Spleen (tissue), 11 donors: Measurements from ENCODE around the gene ARFGAP1. TPM values are rescaled to one million over a fixed set of nuclear protein-coding genes. Genes with fewer than 3 reads are reported as not detected.

Experiments used
- DNase-seq: peaks from one replicate; pipeline ENCODE4 v3.0.0-alpha.2; 2020
- H3K27ac ChIP-seq, 8 donors: fragments of 200-600 bp; sonication (generic) in 7 of 8; 1 replicate in 4 of 8; 2 replicates in 4 of 8; pipeline versions ENCODE4 v1.5.0 to v1.8.0; 2016 to 2021; ENCODE audit warnings: inconsistent platforms in 4 of 8, mild to moderate bottlenecking in 4 of 8, moderate library complexity in 1 of 8
- H3K27me3 ChIP-seq, 7 donors: fragments of 200-600 bp; sonication (generic) in 6 of 7; replicated peaks in 1 of 7; 1 replicate in 4 of 7; 2 replicates in 3 of 7; pipeline versions ENCODE4 v1.5.0 to v1.8.0; 2016 to 2021; ENCODE audit warnings: inconsistent platforms in 3 of 7, mild to moderate bottlenecking in 1 of 7
- H3K36me3 ChIP-seq, 6 donors: fragments of 200-600 bp; sonication (generic) in 5 of 6; 1 replicate in 4 of 6; 2 replicates in 2 of 6; pipeline versions ENCODE4 v1.5.0 to v1.8.0; 2016 to 2021; ENCODE audit warnings: inconsistent platforms in 2 of 6
- H3K4me1 ChIP-seq, 6 donors: fragments of 200-600 bp; sonication (generic) in 5 of 6; 1 replicate in 3 of 6; 2 replicates in 3 of 6; pipeline versions ENCODE4 v1.5.0 to v1.8.0; 2016 to 2021; ENCODE audit warnings: inconsistent platforms in 3 of 6
- H3K4me3 ChIP-seq, 8 donors: fragments of 200-600 bp; sonication (generic) in 7 of 8; 1 replicate in 4 of 8; 2 replicates in 4 of 8; pipeline versions ENCODE4 v1.5.0 to v1.8.0; 2016 to 2021; ENCODE audit warnings: inconsistent platforms in 4 of 8, mild to moderate bottlenecking in 4 of 8, moderate library complexity in 2 of 8
- H3K9me3 ChIP-seq, 8 donors: fragments of 200-600 bp; sonication (generic) in 7 of 8; 1 replicate in 4 of 8; 2 replicates in 4 of 8; pipeline versions ENCODE4 v1.5.0 to v1.8.0; 2016 to 2021; ENCODE audit warnings: inconsistent platforms in 4 of 8
- CTCF ChIP-seq, 11 experiments: fragments of 200-600 bp in 7 of 11; fragments of 450-650 bp in 4 of 11; sonication (generic) in 4 of 11; IDR thresholded peaks in 8 of 11; conservative IDR thresholded peaks in 3 of 11; 1 replicate in 7 of 11; 2 replicates in 4 of 11; pipeline versions ENCODE4 v1.4.0 to v1.8.0; 2016 to 2021; ENCODE audit warnings: antibody characterized with exemption in 11 of 11, inconsistent platforms in 4 of 11, mild to moderate bottlenecking in 1 of 11
- POLR2A ChIP-seq, 3 donors: fragments of 450-650 bp; IDR thresholded peaks; one replicate each; pipeline ENCODE4 v1.5.1; 2017; ENCODE audit warnings: antibody characterized with exemption in 3 of 3, mild to moderate bottlenecking in 1 of 3
- POLR2AphosphoS5 ChIP-seq, 3 donors: sonication (generic); formaldehyde crosslinking; IDR thresholded peaks; one replicate each; pipeline ENCODE4 v1.5.1; 2017; ENCODE audit warnings: antibody characterized with exemption in 3 of 3
- WGBS, 5 donors: extraction: QIAGEN DNeasy Blood & Tissue Kit in 3 of 5; methylation state at CpG; one replicate each; pipeline versions ENCODE4 v1.1.5 to v1.1.7; 2013 to 2018; 5-methylcytosine and 5-hydroxymethylcytosine counted together
- intact Hi-C: fragments of 100-400 bp; cut with DNase I; formaldehyde crosslinking; loops from one replicate; pipeline ENCODE4 v1.15.0; 2023; ENCODE audit warnings: low total_unique reads
- polyA plus RNA-seq, 3 donors: library from polyadenylated mRNA; stranded (reverse); fragments of 200-250 nt; gene quantifications; one replicate each; pipeline ENCODE4 v1.2.1, GENCODE V29; 2013
- total RNA-seq, 7 donors: library from RNA; depleted of rRNA in 3 of 7; stranded (reverse); fragments of >200 nt in 3 of 7; fragmentation: NEBNext Ultra II Directional in 4 of 7; extraction: Animal tissue kit (Norgen Biotek cat#: 25700) in 4 of 7; gene quantifications; one replicate each; pipeline versions ENCODE4 v1.1.0 to v1.2.1, GENCODE V29; 2016 to 2021
- donor health status: healthy with polysubstance abuse.
- donor health status: DM: no; HTN: no; CAD: no; lungs with moderate emphysema.
- donor health status: DM: no; HTN: no; CAD: no.
- donor health status: Bipolar disorder and iron deficiency.
- donor health status: healthy.
- donor health status: DM: no; HTN: no; CAD: no.
- donor health status: DM: yes; HTN: yes; CAD: no.

ARFGAP1 gene
- total and polyA plus RNA-seq, 10 donors, result 44.4 to 165 (median 96.1) TPM

- DNase-seq, result no peak
- no peaks in the 10 kb centered on the region for H3K9me3 ChIP-seq
- peaks cover 0 to 14% (median 11%) of the 10 kb centered on the region in 6 donors for H3K4me1 ChIP-seq
- H3K27ac ChIP-seq, result no peak overlapping the region
- H3K36me3 ChIP-seq, result no peaks in the 10 kb centered on the region
- intact Hi-C loops, result no loop called here
- TF ChIP-seq POLR2AphosphoS5 (IDR thresholded peaks at IDR 0.05) (no peak), POLR2A (IDR thresholded peaks at IDR 0.05) (no peak), CTCF (IDR thresholded peaks at IDR 0.05 in 8 of 11, conservative IDR thresholded peaks at IDR 0.05 in 3 of 11) (no peak)
- H3K4me3 ChIP-seq, result no peak overlapping the region
- peaks cover 3 to 95% (median 48%) of the 10 kb centered on the region in 7 donors for H3K27me3 ChIP-seq
- WGBS, 5 donors, result 53 to 62% (median 57%) methylated on average over 8 of the region's 8 CpGs
These were observed 13.8 kb upstream of the ARFGAP1 start for GRCh38 chr20:63258781-63259180.

GRCh38 chr20:63259734-63260460, 12.7 kb upstream of the ARFGAP1 start:
- no peak for TF ChIP-seq POLR2AphosphoS5 (IDR thresholded peaks at IDR 0.05)
- TF ChIP-seq POLR2A (IDR thresholded peaks at IDR 0.05), result no peak
- no peak for TF ChIP-seq CTCF (IDR thresholded peaks at IDR 0.05 in 8 of 11, conservative IDR thresholded peaks at IDR 0.05 in 3 of 11)
- H3K36me3 ChIP-seq, result no peaks in the 10 kb centered on the region
- 73 to 89% (median 78%) methylated on average over 7 to 25 of the region's 25 CpGs for WGBS, 5 donors
- intact Hi-C loops, result no loop called here
- DNase-seq, result no peak
- peaks cover 0 to 3% (median 1%) of the 10 kb centered on the region in 6 donors for H3K4me1 ChIP-seq
- peaks cover 3 to 95% (median 37%) of the 10 kb centered on the region in 7 donors for H3K27me3 ChIP-seq
- no peak overlapping the region for H3K27ac ChIP-seq
- H3K4me3 ChIP-seq, result no peak overlapping the region
- H3K9me3 ChIP-seq, result no peaks in the 10 kb centered on the region

DNA sequence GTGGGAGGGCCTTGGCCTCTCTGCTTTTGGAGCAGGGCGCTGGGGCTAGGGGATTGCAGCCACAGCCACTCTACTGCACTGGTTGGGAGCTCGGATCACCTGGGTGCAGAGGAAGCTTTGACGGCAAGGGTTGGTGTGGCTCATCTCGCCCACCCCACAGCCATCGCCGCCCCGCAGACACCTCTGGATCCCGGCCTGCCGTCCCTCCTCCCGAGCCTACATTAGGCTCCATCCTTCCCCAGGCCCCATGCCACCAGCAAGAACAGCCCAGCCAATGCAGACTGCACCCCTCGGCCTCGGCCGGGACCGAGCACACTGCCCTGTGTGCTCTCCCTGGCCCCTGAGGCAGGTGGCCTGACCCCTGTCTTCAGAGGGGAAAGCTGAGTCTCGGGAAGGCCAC, 12.1 kb upstream of the ARFGAP1 start:
- no peak overlapping the region for H3K27ac ChIP-seq

More for the DNA sequence above, 12.1 kb upstream of the ARFGAP1 start:
- TF ChIP-seq POLR2AphosphoS5 (IDR thresholded peaks at IDR 0.05), result no peak
- TF ChIP-seq CTCF (IDR thresholded peaks at IDR 0.05 in 8 of 11, conservative IDR thresholded peaks at IDR 0.05 in 3 of 11), result no peak
- no peak for TF ChIP-seq POLR2A (IDR thresholded peaks at IDR 0.05)
- H3K4me1 ChIP-seq, result peaks cover 0 to 3% (median 0%) of the 10 kb centered on the region in 6 donors
- DNase-seq, result no peak
- H3K9me3 ChIP-seq, result no peaks in the 10 kb centered on the region
- intact Hi-C loops, result no loop called here
- H3K27me3 ChIP-seq, result peaks cover 0 to 95% (median 31%) of the 10 kb centered on the region in 7 donors
- no peaks in the 10 kb centered on the region for H3K36me3 ChIP-seq
- 77 to 92% (median 85%) methylated on average over 7 to 15 of the region's 15 CpGs for WGBS, 5 donors
- H3K4me3 ChIP-seq, result no peak overlapping the region
